Keratinocyte (primary cell): Measurements from ENCODE around the gene HOXD4. TPM values are rescaled to one million over a fixed set of nuclear protein-coding genes. Genes with fewer than 3 reads are reported as not detected.

Experiments used
- DNase-seq: peaks from one replicate; pipeline ENCODE4 v3.0.0-alpha.2; 2011; ENCODE audit warnings: low read depth, missing footprints, low spot score
- FAIRE-seq: peaks from 2 replicates; lab custom pipeline; 2011; peaks lifted over from hg19 to GRCh38; lab: Jason Lieb, UNC
- H2AFZ ChIP-seq: 2 replicates; pipeline ENCODE4 v1.6.0; 2012; ENCODE audit warnings: low read length, control low read depth, inconsistent platforms; ENCODE audit not compliant: control insufficient read depth
- H3K27ac ChIP-seq: 2 replicates; pipeline ENCODE4 v1.5.1; 2011; ENCODE audit warnings: low read length; ENCODE audit not compliant: control insufficient read depth, insufficient read depth
- H3K27me3 ChIP-seq: 3 replicates; pipeline ENCODE4 v1.6.0; 2011; ENCODE audit warnings: low read length; ENCODE audit not compliant: control insufficient read depth, insufficient read depth; ENCODE audit errors: extremely low read depth
- H3K36me3 ChIP-seq, 2 experiments: 2 replicates in 1 of 2; 3 replicates in 1 of 2; pipeline ENCODE4 v1.5.1; 2011; ENCODE audit warnings: low read length in 2 of 2, mild to moderate bottlenecking in 1 of 2; ENCODE audit not compliant: control insufficient read depth in 2 of 2, insufficient read depth in 2 of 2; ENCODE audit errors: extremely low read depth in 1 of 2
- H3K4me1 ChIP-seq: 3 replicates; pipeline ENCODE4 v1.5.1; 2011; ENCODE audit warnings: low read length; ENCODE audit not compliant: control insufficient read depth, insufficient read depth; ENCODE audit errors: extremely low read depth
- H3K4me2 ChIP-seq: 3 replicates; pipeline ENCODE4 v1.6.0; 2011; ENCODE audit warnings: low read depth, low read length; ENCODE audit not compliant: control insufficient read depth, insufficient read depth; ENCODE audit errors: extremely low read depth
- H3K4me3 ChIP-seq, 3 experiments: fragments of 200-600 bp in 1 of 3; sonication (generic) in 1 of 3; 2 replicates in 2 of 3; 3 replicates in 1 of 3; pipeline ENCODE4 v1.5.1; 2011 to 2016; ENCODE audit warnings: low read length in 3 of 3, mild to moderate bottlenecking in 3 of 3, control low read depth in 2 of 3, inconsistent platforms in 1 of 3, low read depth in 1 of 3, mixed read lengths in 1 of 3, mixed run types in 1 of 3, moderate library complexity in 1 of 3; ENCODE audit not compliant: control insufficient read depth in 2 of 3, insufficient read depth in 2 of 3; ENCODE audit errors: extremely low read depth in 1 of 3
- H3K79me2 ChIP-seq: 2 replicates; pipeline ENCODE4 v1.6.0; 2012; ENCODE audit warnings: low read length; ENCODE audit not compliant: control insufficient read depth, insufficient read depth
- H3K9ac ChIP-seq: 3 replicates; pipeline ENCODE4 v1.6.0; 2011; ENCODE audit warnings: low read length; ENCODE audit not compliant: control insufficient read depth, insufficient read depth; ENCODE audit errors: extremely low read depth
- H3K9me1 ChIP-seq: 3 replicates; pipeline ENCODE4 v1.6.0; 2011; ENCODE audit warnings: low read length; ENCODE audit not compliant: control insufficient read depth, insufficient read depth; ENCODE audit errors: extremely low read depth
- H3K9me3 ChIP-seq: 2 replicates; pipeline ENCODE4 v1.5.1; 2012; ENCODE audit warnings: low read depth, low read length; ENCODE audit not compliant: control insufficient read depth
- H4K20me1 ChIP-seq: 3 replicates; pipeline ENCODE4 v1.6.0; 2011; ENCODE audit warnings: low read length; ENCODE audit not compliant: control insufficient read depth, insufficient read depth; ENCODE audit errors: extremely low read depth
- CTCF ChIP-seq, 3 experiments: IDR thresholded peaks in 1 of 3; conservative IDR thresholded peaks in 1 of 3; optimal IDR thresholded peaks in 1 of 3; 2 replicates in 2 of 3; 3 replicates in 1 of 3; pipeline versions ENCODE3 to v1.5.1; 2011; ENCODE audit warnings: low read length in 3 of 3, mild to moderate bottlenecking in 3 of 3, moderate library complexity in 2 of 3, control low read depth in 1 of 3, inconsistent platforms in 1 of 3; ENCODE audit not compliant: insufficient read depth in 2 of 3; ENCODE audit errors: extremely low read depth in 1 of 3
- EZH2 ChIP-seq: IDR thresholded peaks from one replicate; pipeline ENCODE4 v1.6.1; 2012; ENCODE audit warnings: inconsistent platforms, mild to moderate bottlenecking, low read length, moderate library complexity
- dilution Hi-C: fragments of 300-500 bp; cut with MboI; formaldehyde crosslinking; loops from one replicate; pipeline ENCODE4 v1.7.0; 2020; ENCODE audit warnings: low sequenced_read_pairs; ENCODE audit not compliant: extremely low pct_ligation_motif_present
- polyA plus RNA-seq, 5 experiments: library from polyadenylated mRNA; depleted of rRNA in 3 of 5; stranded (reverse) in 3 of 5; stranded (forward) in 1 of 5; unstranded in 1 of 5; fragments of >200 nt; gene quantifications; 1 replicate in 1 of 5; 2 replicates in 3 of 5; 3 replicates in 1 of 5; pipeline versions ENCODE4 v1.2.1 to v1.2.3, GENCODE V29; 2011 to 2012; ENCODE audit warnings: missing spikeins in 2 of 5, low read depth in 1 of 5, low replicate concordance in 1 of 5

HOXD4 gene
- polyA plus RNA-seq, 1 donor (not counting 4 experiments of a cell fraction or from before 2014, with no cell fraction given), result not detected

GRCh38 chr2:176105078-176105729 lies 46.1 kb upstream of the HOXD4 start:
- Histone ChIP-seq H3K9me1 (no peaks in the 10 kb centered on the region), H3K36me3 (no peaks in the 10 kb centered on the region), H3K4me3 (no peak overlapping the region), H3K27ac (no peak overlapping the region), H3K4me1 (peaks cover 5% of the 10 kb centered on the region), H3K79me2 (no peaks in the 10 kb centered on the region), H4K20me1 (no peaks in the 10 kb centered on the region), H2AFZ (no peak overlapping the region), H3K9me3 (no peaks in the 10 kb centered on the region), H3K4me2 (no peak overlapping the region), H3K9ac (no peak overlapping the region), H3K27me3 (peaks cover 95% of the 10 kb centered on the region)
- TF ChIP-seq EZH2 (peak; percentile 9), CTCF (optimal IDR thresholded peaks at IDR 0.05 in 1 of 3, IDR thresholded peaks at IDR 0.05 in 1 of 3, conservative IDR thresholded peaks at IDR 0.05 in 1 of 3; ENCODE audit: extremely low read depth in 1 of 3, insufficient read depth in 2 of 3, low read length in 3 of 3) (no peak)
- FAIRE-seq, result no peak
- DNase-seq, result no peak
- dilution Hi-C loops, result no loop called here

DNA sequence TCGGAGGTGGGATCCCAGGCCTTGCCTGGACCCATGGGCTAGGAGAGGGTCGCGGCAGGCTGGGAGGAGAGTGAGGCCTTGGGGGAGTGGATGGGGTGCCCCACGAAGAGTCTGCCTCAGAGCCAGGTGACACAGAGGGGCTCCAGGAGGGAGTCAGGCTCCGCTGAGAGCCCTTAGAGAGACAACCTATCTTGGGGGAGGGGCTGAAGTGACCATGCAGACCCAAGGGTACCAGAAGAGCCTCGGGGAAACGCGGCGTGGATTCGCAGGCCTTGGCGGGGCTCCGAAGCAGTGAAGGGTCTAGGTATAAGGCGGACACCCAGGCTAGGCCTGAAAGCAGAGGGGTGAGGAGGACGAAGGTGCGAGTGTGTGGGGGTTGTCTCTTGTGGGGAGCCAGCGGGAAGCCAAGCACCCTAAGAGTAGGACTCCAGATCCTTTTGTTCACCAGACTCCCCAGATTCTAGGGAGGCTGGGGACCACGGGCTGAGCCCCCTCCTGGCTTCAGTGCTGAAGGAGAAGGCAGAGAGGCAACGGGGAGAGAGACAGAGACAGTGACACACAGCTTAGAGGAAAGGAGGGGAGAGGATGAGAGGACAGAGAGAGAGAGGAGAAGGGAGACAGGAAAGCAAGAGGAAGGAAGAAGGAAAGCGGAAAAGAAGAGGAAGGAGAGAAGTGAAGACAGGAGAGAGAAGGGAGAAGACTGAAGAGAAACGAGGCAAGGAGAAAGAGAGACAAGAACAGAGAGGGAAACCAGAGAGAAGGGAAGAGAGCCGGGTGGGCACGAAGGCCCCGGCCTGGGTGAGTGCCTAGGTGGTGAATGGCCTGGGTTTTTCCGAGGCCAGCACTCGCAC lies 45.4 kb upstream of the HOXD4 start:
- dilution Hi-C loops, result no loop called here
- Histone ChIP-seq H2AFZ (no peak overlapping the region), H3K9ac (no peak overlapping the region), H3K9me1 (no peaks in the 10 kb centered on the region), H3K27me3 (peaks cover 94% of the 10 kb centered on the region), H3K4me1 (peaks cover 5% of the 10 kb centered on the region), H3K9me3 (no peaks in the 10 kb centered on the region), H3K27ac (no peak overlapping the region), H3K36me3 (no peaks in the 10 kb centered on the region), H3K79me2 (no peaks in the 10 kb centered on the region), H3K4me3 (peak overlapping the region in 2 of 3 experiments; percentile 27 to 48), H4K20me1 (no peaks in the 10 kb centered on the region), H3K4me2 (peak overlapping the region; percentile 56)
- FAIRE-seq, result no peak
- TF ChIP-seq EZH2 (peak; percentile 38), CTCF (optimal IDR thresholded peaks at IDR 0.05 in 1 of 3, IDR thresholded peaks at IDR 0.05 in 1 of 3, conservative IDR thresholded peaks at IDR 0.05 in 1 of 3; ENCODE audit: extremely low read depth in 1 of 3, insufficient read depth in 2 of 3, low read length in 3 of 3) (no peak)
- no peak for DNase-seq
